GM10266 (cell line): ENCODE measurements around the gene PKP1.

ENCODE experiments used
- DNase-seq: peaks from one replicate; pipeline ENCODE4 v3.0.0; 2012; ENCODE audit errors: extremely low spot score
- CTCF ChIP-seq: IDR thresholded peaks from 2 replicates; pipeline ENCODE4 v1.5.1; 2012; ENCODE audit warnings: mild to moderate bottlenecking, low read depth; ENCODE audit not compliant: control insufficient read depth, insufficient read depth; ENCODE audit errors: missing control alignments

Gene PKP1

GRCh38 chr1:201381130-201381529 is 97.8 kb downstream of the PKP1 start:
- no peak for TF ChIP-seq CTCF
- no peak for DNase-seq
